H7 (cell line): ENCODE data around the gene MAT2B. TPM values are rescaled to one million over a fixed set of nuclear protein-coding genes. Genes with fewer than 3 reads are reported as not detected.
A peak's percentile ranks its signal among the peaks of the same experiment; 100 is the strongest.
"Not testable (repeated sequence)": the region's sequence is repeated elsewhere in the genome, so short reads cannot be mapped to it uniquely, and the experiment has no call there.

Experiments
- DNase-seq: peaks from one replicate; pipeline ENCODE4 v3.0.0; 2012
- H3K27me3 ChIP-seq: 2 replicates; pipeline ENCODE4 v1.6.0; 2011; ENCODE audit warnings: mild to moderate bottlenecking, low read length; ENCODE audit not compliant: control insufficient read depth, insufficient read depth
- H3K36me3 ChIP-seq: replicated peaks from 2 replicates; pipeline ENCODE4 v1.5.1; 2011; ENCODE audit warnings: low read length; ENCODE audit not compliant: control insufficient read depth, insufficient read depth
- H3K4me3 ChIP-seq: 2 replicates; pipeline ENCODE4 v1.5.1; 2011; ENCODE audit warnings: low read depth, mild to moderate bottlenecking, control low read depth, low read length, moderate library complexity; ENCODE audit not compliant: insufficient read depth
- total RNA-seq: library from RNA; depleted of rRNA; stranded (reverse); fragments of >200 nt; shearing (Covaris generic); gene quantifications from 2 replicates; pipeline ENCODE4 v1.2.3, GENCODE V29; 2014

Gene MAT2B
- total RNA-seq, 1 experiment from 2014 or later = 61.4 TPM

GRCh38 chr5:163525096-163525495 is 19.7 kb downstream of the MAT2B start:
- H3K4me3 ChIP-seq = no peak overlapping the region
- no peak for DNase-seq
- H3K27me3 ChIP-seq = no peaks in the 10 kb centered on the region
- no peaks in the 10 kb centered on the region; the same call in 1 of the 2 replicates for H3K36me3 ChIP-seq

- Histone ChIP-seq H3K27me3 (no peaks in the 10 kb centered on the region), H3K4me3 (no peak overlapping the region), H3K36me3 (no peaks in the 10 kb centered on the region)
- DNase-seq = no peak
These were observed 24.3 kb downstream of the MAT2B start for GRCh38 chr5:163529698-163530097.

GRCh38 chr5:163531272-163531671 is 25.9 kb downstream of the MAT2B start:
- no peaks in the 10 kb centered on the region for H3K36me3 ChIP-seq
- no peak overlapping the region for H3K4me3 ChIP-seq
- DNase-seq = peak; percentile 19
- no peaks in the 10 kb centered on the region for H3K27me3 ChIP-seq

GRCh38 chr5:163532171-163533084 is 27.0 kb downstream of the MAT2B start:
- Histone ChIP-seq H3K36me3 (no peaks in the 10 kb centered on the region), H3K27me3 (no peaks in the 10 kb centered on the region), H3K4me3 (no peak overlapping the region)
- DNase-seq = no peak

- DNase-seq = no peak
- no peaks in the 10 kb centered on the region for H3K36me3 ChIP-seq
- no peak overlapping the region for H3K4me3 ChIP-seq
- H3K27me3 ChIP-seq = no peaks in the 10 kb centered on the region
These were observed 27.8 kb downstream of the MAT2B start for GRCh38 chr5:163533223-163533622.

- no peaks in the 10 kb centered on the region for H3K27me3 ChIP-seq
- peak; percentile 30 for DNase-seq
These were observed 29.2 kb downstream of the MAT2B start for GRCh38 chr5:163534492-163535094.

GRCh38 chr5:163535290-163535689 is 29.9 kb downstream of the MAT2B start:
- Histone ChIP-seq H3K36me3 (no peaks in the 10 kb centered on the region), H3K4me3 (no peak overlapping the region), H3K27me3 (no peaks in the 10 kb centered on the region)
- DNase-seq = no peak

More at GRCh38 chr5:163534492-163535094, 29.2 kb downstream of the MAT2B start:
- Histone ChIP-seq H3K4me3 (no peak overlapping the region), H3K36me3 (no peaks in the 10 kb centered on the region)

GRCh38 chr5:163536442-163536841 is 31.0 kb downstream of the MAT2B start:
- not testable (repeated sequence) for H3K4me3 ChIP-seq, H3K27me3 ChIP-seq, H3K36me3 ChIP-seq, DNase-seq

- H3K36me3 ChIP-seq = no peaks in the 10 kb centered on the region
- H3K4me3 ChIP-seq = no peak overlapping the region
- no peak for DNase-seq
- H3K27me3 ChIP-seq = no peaks in the 10 kb centered on the region
These were observed 35.3 kb downstream of the MAT2B start for GRCh38 chr5:163540696-163541095.

GRCh38 chr5:163542771-163543170 is 37.4 kb downstream of the MAT2B start:
- Histone ChIP-seq H3K36me3 (no peaks in the 10 kb centered on the region), H3K4me3 (no peak overlapping the region), H3K27me3 (no peaks in the 10 kb centered on the region)
- no peak for DNase-seq

GRCh38 chr5:163544041-163544440 is 38.6 kb downstream of the MAT2B start:
- H3K27me3 ChIP-seq = no peaks in the 10 kb centered on the region
- DNase-seq = no peak
- no peak overlapping the region for H3K4me3 ChIP-seq
- H3K36me3 ChIP-seq = no peaks in the 10 kb centered on the region

- DNase-seq = no peak
- Histone ChIP-seq H3K4me3 (no peak overlapping the region), H3K27me3 (no peaks in the 10 kb centered on the region), H3K36me3 (no peaks in the 10 kb centered on the region)
These were observed 39.4 kb downstream of the MAT2B start for GRCh38 chr5:163544836-163545235.

- Histone ChIP-seq H3K36me3 (no peaks in the 10 kb centered on the region), H3K27me3 (no peaks in the 10 kb centered on the region), H3K4me3 (no peak overlapping the region)
- DNase-seq = no peak
These were observed 43.2 kb downstream of the MAT2B start for GRCh38 chr5:163548649-163549048.

- DNase-seq = no peak
- Histone ChIP-seq H3K36me3 (no peaks in the 10 kb centered on the region), H3K4me3 (no peak overlapping the region), H3K27me3 (no peaks in the 10 kb centered on the region)
These were observed 45.7 kb downstream of the MAT2B start for GRCh38 chr5:163551156-163551555.

GRCh38 chr5:163552536-163552935 is 47.1 kb downstream of the MAT2B start:
- no peak for DNase-seq
- Histone ChIP-seq H3K4me3 (no peak overlapping the region), H3K36me3 (no peaks in the 10 kb centered on the region), H3K27me3 (no peaks in the 10 kb centered on the region)
